GM12874 (cell line): ENCODE results near the gene TIAM2.

Experiments
- CTCF ChIP-seq: IDR thresholded peaks from 2 replicates; pipeline ENCODE4 v1.5.1; 2011; ENCODE audit warnings: low read depth, mild to moderate bottlenecking, control low read depth, low read length, moderate library complexity; ENCODE audit not compliant: insufficient read depth

Gene TIAM2

GRCh38 chr6:155219858-155220301 lies 224.8 kb downstream of the TIAM2 start:
- no peak for TF ChIP-seq CTCF

- TF ChIP-seq CTCF = no peak
Measured at GRCh38 chr6:155221086-155221485, 226.0 kb downstream of the TIAM2 start.

GRCh38 chr6:155222506-155222905 lies 227.4 kb downstream of the TIAM2 start:
- no peak for TF ChIP-seq CTCF

DNA sequence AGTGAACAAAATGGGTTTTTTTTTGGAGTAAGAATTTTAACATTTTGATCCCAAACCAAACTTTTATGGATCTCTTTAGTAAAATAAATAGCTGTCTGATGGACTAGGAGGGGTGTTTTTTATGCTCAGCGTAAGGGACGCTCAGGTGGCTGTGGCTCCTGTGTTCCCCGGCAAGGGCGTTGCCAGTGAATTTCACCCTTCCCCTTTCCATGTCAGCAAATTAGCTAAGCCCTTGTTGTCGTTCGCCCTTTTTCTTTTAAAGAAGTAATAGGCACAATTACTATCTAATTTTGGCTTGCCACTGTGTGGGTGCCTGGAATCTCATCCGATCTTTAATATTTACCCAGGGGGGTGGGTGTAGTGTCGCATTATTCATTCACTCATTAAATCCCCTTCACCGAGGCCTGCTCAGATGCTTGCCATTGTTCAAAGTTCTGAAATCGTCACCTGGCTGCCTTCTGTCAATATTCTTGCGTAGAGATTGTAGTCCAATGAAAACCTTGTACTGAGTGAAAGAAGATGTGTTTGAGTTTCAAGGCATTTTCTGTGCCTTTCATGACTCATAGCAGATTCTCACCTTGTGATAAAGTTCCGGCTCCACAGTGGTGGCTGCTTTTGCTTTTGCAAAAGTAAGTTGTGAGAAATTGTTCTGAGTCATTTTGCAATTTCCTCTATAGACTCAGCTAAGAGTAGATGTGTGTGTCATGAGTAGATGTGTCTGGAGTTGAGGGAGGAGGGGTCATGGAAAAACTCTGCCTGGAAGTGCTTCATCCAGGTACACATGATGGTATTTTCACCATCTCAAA lies 228.7 kb downstream of the TIAM2 start:
- TF ChIP-seq CTCF = no peak

DNA sequence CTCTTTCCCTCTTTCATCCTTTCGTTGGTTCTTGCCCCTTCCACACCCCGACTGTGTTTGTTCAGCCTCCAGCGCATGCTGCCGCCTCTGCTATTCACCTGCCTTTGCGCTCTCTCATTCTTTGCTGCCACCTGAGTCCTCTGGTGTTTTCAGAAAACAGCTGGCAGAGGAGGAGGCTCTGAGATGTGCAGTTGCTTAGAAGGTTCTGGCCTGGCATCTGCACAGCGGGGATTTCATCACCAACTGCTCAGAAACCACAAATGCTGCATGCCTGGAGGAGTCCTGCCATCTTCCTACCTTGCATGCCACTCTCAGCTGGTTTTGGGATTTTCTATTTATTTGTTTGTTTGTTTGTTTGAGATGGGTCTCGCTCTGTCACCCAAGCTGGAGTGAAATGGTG lies 229.5 kb downstream of the TIAM2 start:
- no peak for TF ChIP-seq CTCF

DNA sequence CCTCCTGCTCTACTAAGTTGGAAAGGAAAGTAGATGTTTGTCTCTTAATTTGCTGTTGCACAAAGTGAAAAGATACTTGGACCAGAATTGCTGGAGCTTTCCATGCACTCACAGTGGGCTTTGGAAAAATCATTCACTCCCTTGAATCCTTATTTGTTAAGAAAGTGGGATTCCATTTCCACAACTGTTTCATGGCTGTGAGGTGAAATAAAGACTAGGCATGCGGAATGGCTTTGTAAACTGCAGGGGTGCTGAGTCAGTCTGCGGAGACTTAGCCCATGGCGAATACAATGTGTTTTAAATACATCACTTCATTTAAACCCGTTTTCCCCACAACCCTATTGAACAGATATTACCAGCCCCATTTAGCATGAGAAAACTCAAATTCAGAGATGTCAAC lies 231.9 kb downstream of the TIAM2 start:
- TF ChIP-seq CTCF = no peak

DNA sequence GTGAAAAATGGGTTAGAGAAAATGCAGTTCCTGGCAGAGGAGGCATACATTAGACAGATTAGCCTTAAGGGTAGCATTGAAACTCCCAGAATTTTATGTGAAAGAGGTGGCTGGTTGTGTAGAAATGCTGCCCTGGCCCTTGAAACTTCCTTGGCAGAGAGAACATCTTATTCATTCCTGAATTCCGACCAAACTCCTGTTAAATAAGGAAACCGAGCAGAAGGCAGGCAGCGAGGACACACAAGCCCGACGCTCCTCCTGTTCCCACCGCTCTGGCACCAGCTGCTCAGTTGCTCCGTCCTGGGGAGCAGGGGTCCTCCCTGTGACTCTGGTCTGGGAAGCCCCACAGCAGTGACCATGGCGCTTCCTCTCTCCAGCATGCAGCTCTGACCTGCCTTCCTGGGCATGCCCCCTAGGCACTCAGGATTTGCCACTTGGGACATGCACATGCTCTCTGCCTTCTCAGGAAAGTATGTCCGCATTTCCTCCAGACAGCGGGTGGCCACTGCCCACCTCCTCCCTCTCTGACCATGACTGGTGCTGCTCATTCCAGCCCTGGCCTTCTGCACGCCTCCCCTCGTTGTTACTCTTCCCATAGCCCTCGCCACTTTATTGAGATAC lies 233.5 kb downstream of the TIAM2 start:
- TF ChIP-seq CTCF = no peak
